HUES6 (cell line): ENCODE results near the gene KCNN3.

Source experiments
- H3K27ac ChIP-seq: 2 replicates; pipeline ENCODE4 v1.7.0; 2013; ENCODE audit warnings: low read depth, mild to moderate bottlenecking, low read length, inconsistent platforms
- H3K27me3 ChIP-seq: 2 replicates; pipeline ENCODE4 v1.6.1; 2013; ENCODE audit warnings: low read length; ENCODE audit not compliant: control insufficient read depth, insufficient read depth
- H3K36me3 ChIP-seq: 2 replicates; pipeline ENCODE4 v1.6.1; 2013; ENCODE audit warnings: low read length; ENCODE audit not compliant: control insufficient read depth, insufficient read depth
- H3K4me1 ChIP-seq: 2 replicates; pipeline ENCODE4 v1.6.1; 2013; ENCODE audit warnings: low read length; ENCODE audit not compliant: control insufficient read depth, insufficient read depth
- H3K4me3 ChIP-seq: 2 replicates; pipeline ENCODE4 v1.5.1; 2013; ENCODE audit warnings: low read depth, low read length
- H3K9ac ChIP-seq: one replicate; pipeline ENCODE4 v1.6.1; 2013; ENCODE audit warnings: mild to moderate bottlenecking, low read length
- H3K9me3 ChIP-seq: 2 replicates; pipeline ENCODE4 v1.6.1; 2013; ENCODE audit warnings: low read depth, low read length; ENCODE audit not compliant: control insufficient read depth, insufficient read depth

The KCNN3 gene

DNA sequence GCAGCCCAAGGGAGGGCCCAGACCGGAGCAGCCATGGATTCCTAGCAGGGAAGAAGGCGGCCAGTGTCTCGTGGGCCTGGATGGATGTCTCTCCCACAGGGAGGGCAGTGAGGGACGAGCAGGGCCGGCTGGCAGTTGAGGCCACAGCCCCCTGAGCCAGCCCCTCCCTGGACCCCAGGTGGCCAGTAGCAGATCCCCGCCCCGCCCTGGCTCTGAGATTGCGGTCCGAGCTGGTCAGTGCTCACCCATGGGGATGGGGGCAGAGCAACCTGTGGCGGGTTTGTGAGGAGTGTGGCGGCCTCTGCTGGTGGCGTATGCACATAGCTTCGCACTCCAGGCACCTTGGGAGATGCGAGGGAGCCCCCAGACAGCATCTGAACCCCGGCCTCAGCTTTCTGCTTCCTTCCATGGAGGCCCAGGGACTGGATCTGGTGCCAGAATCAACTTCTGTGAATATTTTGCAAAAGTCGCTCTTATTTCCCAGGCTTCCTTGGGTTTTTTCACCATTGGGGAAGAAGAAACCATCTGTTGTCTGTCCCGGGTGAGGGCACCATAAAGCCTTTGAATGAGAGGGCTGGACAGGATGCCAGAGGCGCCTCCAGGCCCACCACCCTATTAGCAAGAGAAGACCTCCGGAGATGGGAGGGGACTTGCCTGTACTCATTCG lies 8.4 kb upstream of the KCNN3 start:
- Histone ChIP-seq H3K36me3 (no peaks in the 10 kb centered on the region), H3K4me3 (no peak overlapping the region), H3K9ac (no peak overlapping the region), H3K27me3 (no peaks in the 10 kb centered on the region), H3K9me3 (no peaks in the 10 kb centered on the region), H3K4me1 (peaks cover 7% of the 10 kb centered on the region; the same call in 1 of the 2 replicates), H3K27ac (no peak overlapping the region)

DNA sequence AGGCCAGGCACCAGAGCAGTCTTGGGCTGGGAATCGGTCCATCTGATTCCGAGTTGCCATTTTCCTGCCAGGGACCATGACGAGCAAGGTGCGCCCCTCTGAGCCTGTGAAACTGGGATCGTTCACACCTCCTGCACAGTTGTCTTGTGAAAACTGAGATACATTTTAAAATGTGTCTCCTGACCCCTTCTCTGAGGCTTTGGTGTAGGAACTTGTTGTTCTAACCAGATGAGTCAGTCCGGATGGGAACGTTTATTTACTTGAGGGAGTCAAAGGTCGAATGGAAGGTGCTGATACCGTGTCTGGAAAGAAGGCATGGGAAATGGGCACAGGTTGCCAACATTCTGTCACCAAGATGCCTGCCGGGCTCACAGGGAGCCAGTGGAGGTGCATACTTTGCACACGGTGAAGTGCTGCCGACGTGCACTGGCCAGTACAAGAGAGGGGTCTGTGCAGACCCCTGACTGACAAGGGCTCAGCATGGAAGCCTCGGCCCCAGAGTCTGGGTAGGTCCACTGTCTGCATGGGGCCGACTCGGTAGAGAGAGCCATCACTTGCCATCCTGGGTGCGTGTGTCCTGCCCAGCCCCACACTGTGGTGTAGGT lies 7.4 kb upstream of the KCNN3 start:
- H3K36me3 ChIP-seq: no peaks in the 10 kb centered on the region
- H3K9ac ChIP-seq: no peak overlapping the region
- H3K27ac ChIP-seq: no peak overlapping the region
- no peaks in the 10 kb centered on the region for H3K9me3 ChIP-seq
- no peak overlapping the region for H3K4me3 ChIP-seq
- peaks cover 7% of the 10 kb centered on the region; the same call in 1 of the 2 replicates for H3K4me1 ChIP-seq
- no peaks in the 10 kb centered on the region for H3K27me3 ChIP-seq

DNA sequence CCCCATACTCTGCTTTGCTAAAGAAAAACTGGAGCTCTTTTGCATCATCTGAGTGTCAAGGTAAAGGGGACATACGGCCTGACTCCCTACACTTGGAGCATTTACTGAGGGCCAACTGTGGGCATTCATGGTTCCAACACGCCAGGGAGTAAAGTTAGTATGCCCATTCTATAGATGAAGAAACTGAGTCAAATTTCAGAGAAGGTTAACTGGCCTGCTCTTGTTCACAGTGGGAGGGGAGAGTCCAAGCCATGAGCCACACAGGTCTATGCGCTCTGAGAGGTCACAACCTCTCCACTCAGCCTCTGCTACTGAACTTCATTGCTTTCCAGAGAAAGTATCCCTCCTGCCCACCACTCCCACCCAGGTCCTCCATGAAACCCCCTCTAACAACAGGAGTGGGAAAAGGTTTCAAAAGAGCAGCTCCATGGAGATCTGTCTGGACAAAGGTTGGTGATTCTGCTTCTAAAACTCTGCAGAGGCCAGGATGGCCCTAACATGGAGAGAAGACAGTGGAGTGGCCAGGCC lies 6.8 kb upstream of the KCNN3 start:
- Histone ChIP-seq H3K9ac (no peak overlapping the region), H3K9me3 (no peaks in the 10 kb centered on the region), H3K4me3 (no peak overlapping the region), H3K27ac (no peak overlapping the region), H3K36me3 (no peaks in the 10 kb centered on the region), H3K4me1 (peaks cover 5% of the 10 kb centered on the region; the same call in 1 of the 2 replicates), H3K27me3 (no peaks in the 10 kb centered on the region)

DNA sequence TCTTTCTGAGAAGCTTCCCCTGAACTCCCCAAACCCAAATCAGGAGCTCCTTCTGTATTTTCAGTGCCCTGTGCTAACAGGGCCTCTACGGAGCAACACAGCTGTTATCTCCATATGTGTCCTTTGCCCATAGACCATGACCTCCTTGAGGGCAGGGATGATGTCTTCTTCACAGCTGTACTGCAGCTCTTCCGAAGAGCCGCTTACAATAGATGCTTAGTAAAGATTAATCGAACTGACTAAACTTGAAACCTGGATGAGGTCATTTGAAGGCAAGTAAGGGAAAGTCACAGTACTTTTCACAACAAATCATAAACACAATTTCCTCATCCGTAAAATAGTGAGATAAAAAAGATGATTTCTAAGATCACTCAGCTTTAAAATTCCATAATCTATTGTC lies 4.4 kb upstream of the KCNN3 start:
- Histone ChIP-seq H3K27me3 (peaks cover 6% of the 10 kb centered on the region), H3K9ac (no peak overlapping the region), H3K27ac (no peak overlapping the region), H3K4me1 (peaks cover 10% of the 10 kb centered on the region), H3K4me3 (no peak overlapping the region), H3K9me3 (no peaks in the 10 kb centered on the region), H3K36me3 (no peaks in the 10 kb centered on the region)

DNA sequence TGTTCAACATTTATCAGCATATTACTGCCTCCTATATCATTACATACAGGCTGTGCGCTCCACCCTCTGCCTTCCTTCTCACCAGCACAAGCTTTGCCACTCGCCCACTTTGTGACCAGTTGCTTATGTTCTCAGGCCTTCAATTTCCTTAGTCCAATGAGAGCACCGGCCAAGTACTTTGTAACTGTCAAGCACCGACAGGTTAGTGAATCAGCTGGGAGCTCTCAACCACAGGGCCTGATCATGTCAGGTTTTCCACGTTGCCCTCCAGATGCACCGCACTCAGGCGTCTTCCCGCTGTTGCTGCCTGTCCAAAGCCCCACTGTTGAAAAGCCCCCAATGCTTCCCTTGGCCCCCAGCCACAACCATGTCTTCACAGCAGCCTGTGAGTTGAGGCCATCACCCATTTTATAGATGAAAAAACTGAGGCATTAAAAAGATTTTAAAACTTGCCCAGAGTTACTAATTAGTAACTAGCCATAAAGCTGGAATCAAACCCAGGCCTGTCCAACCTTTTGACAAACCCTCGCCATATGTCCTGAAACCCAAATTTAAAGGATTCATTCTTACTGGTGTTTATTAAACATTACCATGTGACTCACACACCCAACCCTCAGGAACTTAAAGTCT lies 3.4 kb upstream of the KCNN3 start:
- H3K4me3 ChIP-seq: no peak overlapping the region
- H3K36me3 ChIP-seq: no peaks in the 10 kb centered on the region
- no peak overlapping the region for H3K27ac ChIP-seq
- peaks cover 20% of the 10 kb centered on the region for H3K4me1 ChIP-seq
- no peaks in the 10 kb centered on the region for H3K9me3 ChIP-seq
- peaks cover 16% of the 10 kb centered on the region for H3K27me3 ChIP-seq
- H3K9ac ChIP-seq: no peak overlapping the region

DNA sequence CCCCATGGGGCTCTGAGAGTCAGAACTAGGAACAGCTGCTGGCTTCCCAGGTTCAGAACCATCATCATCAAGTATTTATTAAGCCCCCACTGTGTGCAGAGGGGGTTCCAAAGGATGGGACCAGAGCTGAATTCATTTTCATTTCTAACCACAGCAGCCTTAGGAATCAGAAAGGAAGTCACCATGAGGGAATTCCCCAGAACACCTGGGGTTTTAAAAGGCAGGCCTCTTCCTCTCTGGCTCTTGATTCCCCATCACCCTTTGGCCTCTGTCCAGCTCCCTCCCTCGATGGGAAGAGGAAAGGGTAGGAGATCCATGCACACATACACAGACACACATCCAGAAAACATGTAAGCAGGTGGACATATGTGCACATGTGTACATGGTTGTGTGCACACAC lies 1.3 kb upstream of the KCNN3 start:
- Histone ChIP-seq H3K9ac (no peak overlapping the region), H3K27me3 (peaks cover 37% of the 10 kb centered on the region), H3K4me1 (peaks cover 39% of the 10 kb centered on the region), H3K27ac (no peak overlapping the region), H3K36me3 (no peaks in the 10 kb centered on the region), H3K4me3 (no peak overlapping the region), H3K9me3 (no peaks in the 10 kb centered on the region)

DNA sequence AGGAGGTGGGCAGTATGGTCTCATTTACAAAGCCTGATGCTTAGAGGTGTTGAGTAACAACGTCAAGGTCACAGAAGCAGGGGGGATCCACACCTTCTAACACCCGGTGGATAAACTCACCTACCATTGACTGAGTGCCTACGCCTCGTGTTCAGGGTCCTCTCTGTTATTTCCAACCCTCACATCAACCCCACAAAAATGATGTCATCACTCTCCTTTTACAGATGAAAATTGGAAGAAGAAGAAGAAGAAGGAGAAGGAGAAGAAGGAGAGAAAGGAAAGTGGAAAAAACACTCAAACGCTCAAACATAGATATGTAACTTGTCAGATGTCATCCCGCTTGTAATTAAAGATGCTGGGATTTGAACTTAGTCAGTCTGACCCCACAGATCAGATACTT lies 653 bp upstream of the KCNN3 start:
- H3K27me3 ChIP-seq: peaks cover 41% of the 10 kb centered on the region
- peaks cover 39% of the 10 kb centered on the region for H3K4me1 ChIP-seq
- peak overlapping the region; percentile 30 for H3K4me3 ChIP-seq
- H3K9ac ChIP-seq: no peak overlapping the region
- H3K9me3 ChIP-seq: no peaks in the 10 kb centered on the region
- H3K36me3 ChIP-seq: no peaks in the 10 kb centered on the region
- no peak overlapping the region for H3K27ac ChIP-seq

DNA sequence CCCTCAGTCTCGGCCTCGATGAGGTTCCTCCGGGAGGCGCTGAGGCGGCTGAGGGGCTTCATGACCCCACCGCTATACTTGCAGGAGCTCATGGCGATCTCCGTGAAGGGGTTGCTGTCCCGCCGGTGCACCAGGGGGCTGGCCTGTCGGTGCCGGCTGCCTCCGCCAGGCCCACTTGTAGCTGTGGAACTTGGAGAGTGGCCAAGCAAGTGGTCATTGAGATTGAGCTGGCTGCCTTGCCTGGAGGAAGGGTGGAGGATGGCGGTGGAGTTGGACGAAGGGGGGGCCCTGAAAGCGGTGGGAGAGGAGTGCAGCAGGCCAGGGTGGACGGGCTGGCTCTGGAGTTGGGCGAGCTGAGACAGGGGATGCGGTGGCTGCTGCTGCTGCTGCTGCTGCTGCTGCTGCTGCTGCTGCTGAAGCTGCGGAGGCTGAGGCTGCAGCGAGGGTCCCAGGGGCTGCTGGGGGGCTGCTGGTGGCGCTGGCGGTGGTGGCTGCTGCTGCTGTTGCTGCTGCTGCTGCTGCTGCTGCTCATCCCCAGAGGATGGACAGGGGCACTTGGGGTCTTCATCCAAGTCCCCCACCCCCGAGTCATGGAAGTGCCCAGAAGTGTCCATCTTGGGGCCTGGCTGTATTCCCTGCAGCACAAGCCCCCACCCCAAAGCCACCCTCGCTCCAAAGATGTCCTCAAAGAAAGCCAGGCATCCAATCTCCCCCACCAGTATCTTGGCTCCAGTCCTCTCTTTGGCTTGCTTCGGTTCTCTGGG lies 548 bp downstream of the KCNN3 start:
- Histone ChIP-seq H3K27ac (no peak overlapping the region), H3K4me3 (peak overlapping the region; percentile 53), H3K9ac (peak overlapping the region; percentile 21), H3K4me1 (peaks cover 39% of the 10 kb centered on the region), H3K27me3 (peaks cover 41% of the 10 kb centered on the region), H3K36me3 (no peaks in the 10 kb centered on the region), H3K9me3 (no peaks in the 10 kb centered on the region)

DNA sequence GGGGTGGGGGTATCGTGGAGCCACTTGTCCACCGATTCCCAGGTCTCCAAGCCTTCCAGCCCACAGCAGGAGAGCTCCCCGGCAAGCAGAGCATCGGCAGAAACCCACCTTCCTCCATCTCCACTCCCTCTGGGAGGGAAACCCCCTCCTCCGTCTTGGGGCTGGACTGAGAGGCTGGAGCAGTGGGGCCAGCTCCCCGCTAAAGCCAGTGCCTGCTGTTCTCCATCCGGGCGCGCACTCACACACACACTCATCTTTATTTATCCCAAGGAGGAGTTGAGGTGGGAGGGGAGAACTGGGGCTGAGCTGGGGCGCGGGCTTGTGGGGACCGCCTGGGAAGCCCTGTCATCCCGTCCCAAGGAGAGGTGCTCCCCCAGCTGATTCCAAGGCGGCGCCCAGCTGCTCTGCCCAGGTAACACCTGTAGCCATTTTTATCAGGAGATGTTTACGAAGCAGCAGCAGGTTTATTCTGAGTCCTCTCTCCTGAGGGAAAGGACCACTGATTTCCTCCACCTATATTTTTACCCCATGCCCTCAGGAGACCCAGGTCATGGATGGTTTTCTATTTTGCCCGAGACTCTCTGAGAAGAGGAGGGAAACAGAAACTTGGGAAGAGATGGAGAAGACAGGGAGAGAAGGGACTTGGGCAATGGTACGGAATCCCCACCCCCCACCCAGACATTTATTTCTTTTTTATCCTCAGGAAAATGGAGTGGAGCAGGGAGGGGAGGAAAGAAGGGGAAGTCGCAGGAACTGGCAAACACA lies 2.1 kb downstream of the KCNN3 start:
- H3K9ac ChIP-seq: no peak overlapping the region
- peaks cover 50% of the 10 kb centered on the region for H3K4me1 ChIP-seq
- H3K27ac ChIP-seq: no peak overlapping the region
- peaks cover 41% of the 10 kb centered on the region for H3K27me3 ChIP-seq
- H3K9me3 ChIP-seq: no peaks in the 10 kb centered on the region
- no peaks in the 10 kb centered on the region for H3K36me3 ChIP-seq
- H3K4me3 ChIP-seq: peak overlapping the region; percentile 53

DNA sequence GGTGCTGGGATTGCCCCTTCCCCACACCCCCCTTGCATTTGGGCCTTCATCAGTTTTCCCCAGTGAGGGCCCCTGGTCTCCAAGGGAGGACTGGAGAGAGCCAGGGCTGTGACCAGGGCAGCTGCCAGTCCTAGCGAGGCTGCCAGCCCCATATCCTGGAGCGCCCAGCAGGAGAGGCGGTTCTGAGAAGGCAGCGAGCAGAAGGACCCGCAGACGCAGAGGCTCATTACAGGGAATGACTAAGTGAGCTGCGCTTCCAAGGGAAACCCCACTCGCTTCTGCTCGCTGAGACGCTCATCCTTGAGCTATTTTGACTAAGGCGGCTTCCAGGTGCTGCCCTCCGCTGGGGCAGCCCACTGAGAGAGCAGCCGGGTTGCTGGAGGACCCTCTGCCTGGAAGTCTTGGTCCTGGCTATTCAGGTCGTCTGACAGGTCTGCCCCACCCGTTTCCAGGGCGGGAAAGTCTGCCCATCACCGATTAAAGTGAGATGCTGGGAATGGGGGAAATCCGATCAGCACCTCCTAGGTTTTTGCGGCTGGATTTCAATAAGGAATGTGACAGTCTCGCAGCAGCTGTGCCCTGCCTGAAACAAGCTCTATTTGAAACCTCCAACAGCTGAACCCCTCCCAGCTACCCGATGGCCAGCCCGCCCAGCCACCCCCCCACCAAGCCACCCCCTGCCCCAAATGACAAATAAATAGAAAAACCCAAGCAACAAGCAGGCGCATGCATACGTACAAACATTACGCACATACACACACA lies 2.8 kb downstream of the KCNN3 start:
- no peak overlapping the region for H3K27ac ChIP-seq
- H3K4me1 ChIP-seq: peaks cover 57% of the 10 kb centered on the region
- H3K4me3 ChIP-seq: peak overlapping the region; percentile 53
- H3K27me3 ChIP-seq: peaks cover 45% of the 10 kb centered on the region
- H3K9me3 ChIP-seq: no peaks in the 10 kb centered on the region
- no peak overlapping the region for H3K9ac ChIP-seq
- H3K36me3 ChIP-seq: no peaks in the 10 kb centered on the region
